OCI-LY1 (cell line): Measurements from ENCODE around the gene ACACA.

Experiments used
- H2AFZ ChIP-seq: fragments of 200-600 bp; sonication (generic), shearing (Covaris generic); 2 replicates; pipeline ENCODE4 v1.6.0; 2014; ENCODE audit warnings: antibody characterized with exemption, mild to moderate bottlenecking, low read length
- H3F3A ChIP-seq: fragments of 200-600 bp; sonication (generic), shearing (Covaris generic); 2 replicates; pipeline ENCODE4 v1.6.0; 2014; ENCODE audit warnings: mild to moderate bottlenecking, antibody characterized with exemption, low read length, moderate library complexity; ENCODE audit not compliant: insufficient read depth
- H3K27ac ChIP-seq: fragments of 200-600 bp; sonication (generic); 2 replicates; pipeline ENCODE4 v1.5.1; 2014; ENCODE audit warnings: low read length, mixed run types, mild to moderate bottlenecking, low read depth; ENCODE audit not compliant: poor library complexity, severe bottlenecking
- H3K27me3 ChIP-seq: fragments of 200-600 bp; sonication (generic); 2 replicates; pipeline ENCODE4 v1.6.0; 2014; ENCODE audit warnings: antibody characterized with exemption, mild to moderate bottlenecking, low read length, moderate library complexity; ENCODE audit not compliant: insufficient read depth
- H3K36me3 ChIP-seq: fragments of 200-600 bp; sonication (generic); 2 replicates; pipeline ENCODE4 v1.6.1; 2014; ENCODE audit warnings: mild to moderate bottlenecking, antibody characterized with exemption, low read length, moderate library complexity, mixed read lengths; ENCODE audit not compliant: insufficient read depth
- H3K4me1 ChIP-seq: fragments of 200-600 bp; sonication (generic); 2 replicates; pipeline ENCODE4 v1.5.1; 2014; ENCODE audit warnings: mild to moderate bottlenecking, low read length, moderate library complexity; ENCODE audit not compliant: insufficient read depth, severe bottlenecking
- H3K4me2 ChIP-seq: fragments of 200-600 bp; sonication (generic), shearing (Covaris generic); 2 replicates; pipeline ENCODE4 v1.6.1; 2014; ENCODE audit warnings: low read length
- H3K4me3 ChIP-seq: fragments of 200-600 bp; sonication (generic); 2 replicates; pipeline ENCODE4 v1.5.1; 2014; ENCODE audit warnings: low read length, low read depth, mild to moderate bottlenecking, mixed read lengths; ENCODE audit not compliant: poor library complexity, severe bottlenecking
- H3K79me2 ChIP-seq: fragments of 200-600 bp; shearing (Covaris generic); 2 replicates; pipeline ENCODE4 v1.6.1; 2016; ENCODE audit warnings: mixed run types, low read length, mixed read lengths; ENCODE audit not compliant: insufficient read depth
- H3K9ac ChIP-seq: fragments of 200-600 bp; sonication (generic), shearing (Covaris generic); 2 replicates; pipeline ENCODE4 v1.6.1; 2014; ENCODE audit warnings: mild to moderate bottlenecking, low read length, mixed read lengths
- H3K9me2 ChIP-seq: fragments of 200-600 bp; sonication (generic), shearing (Covaris generic); 2 replicates; pipeline ENCODE4 v1.6.1; 2014; ENCODE audit warnings: low read depth, mild to moderate bottlenecking, low read length, mixed read lengths
- H3K9me3 ChIP-seq: fragments of 200-600 bp; shearing (Covaris generic); 2 replicates; pipeline ENCODE4 v1.6.1; 2014; ENCODE audit warnings: low read length, mixed read lengths
- H4K20me1 ChIP-seq: fragments of 200-600 bp; sonication (generic), shearing (Covaris generic); 2 replicates; pipeline ENCODE4 v1.6.0; 2016; ENCODE audit warnings: mild to moderate bottlenecking, low read length; ENCODE audit not compliant: insufficient read depth
- CTCF ChIP-seq: fragments of 200-600 bp; sonication (generic), shearing (Covaris generic); IDR thresholded peaks from 2 replicates; pipeline ENCODE4 v1.5.1; 2017; ENCODE audit warnings: mild to moderate bottlenecking, antibody characterized with exemption, low read length, moderate library complexity, mixed read lengths
- EZH2 ChIP-seq: fragments of 200-600 bp; sonication (generic), shearing (Covaris generic); IDR thresholded peaks from 2 replicates; pipeline ENCODE4 v1.8.0; 2017; ENCODE audit warnings: borderline replicate concordance, mixed run types, mild to moderate bottlenecking, antibody characterized with exemption, low read length, moderate library complexity, mixed read lengths

Gene ACACA

GRCh38 chr17:37190493-37190892, 216.1 kb downstream of the ACACA start:
- H3F3A ChIP-seq = no peaks in the 10 kb centered on the region
- H3K9me3 ChIP-seq = no peaks in the 10 kb centered on the region
- H3K27me3 ChIP-seq = no peaks in the 10 kb centered on the region
- H3K79me2 ChIP-seq = no peaks in the 10 kb centered on the region
- H4K20me1 ChIP-seq = no peaks in the 10 kb centered on the region
- TF ChIP-seq CTCF (peak; percentile 21; the same call in 1 of the 2 replicates), EZH2 (no peak)
- H3K36me3 ChIP-seq = peaks cover 86% of the 10 kb centered on the region
- no peaks in the 10 kb centered on the region for H3K9me2 ChIP-seq
- no peak overlapping the region for H3K4me3 ChIP-seq
- no peak overlapping the region for H3K9ac ChIP-seq
- no peak overlapping the region for H3K27ac ChIP-seq
- no peak overlapping the region for H2AFZ ChIP-seq
- H3K4me2 ChIP-seq = no peak overlapping the region
- H3K4me1 ChIP-seq = no peaks in the 10 kb centered on the region

GRCh38 chr17:37188157-37188556, 218.5 kb downstream of the ACACA start:
- no peak overlapping the region for H2AFZ ChIP-seq
- H4K20me1 ChIP-seq = no peaks in the 10 kb centered on the region
- H3K9me2 ChIP-seq = no peaks in the 10 kb centered on the region
- H3K4me3 ChIP-seq = no peak overlapping the region
- H3F3A ChIP-seq = no peaks in the 10 kb centered on the region
- no peaks in the 10 kb centered on the region for H3K79me2 ChIP-seq
- no peaks in the 10 kb centered on the region for H3K4me1 ChIP-seq
- H3K27ac ChIP-seq = no peak overlapping the region
- H3K4me2 ChIP-seq = no peak overlapping the region
- H3K9me3 ChIP-seq = no peaks in the 10 kb centered on the region
- no peaks in the 10 kb centered on the region for H3K27me3 ChIP-seq
- TF ChIP-seq EZH2 = no peak
- TF ChIP-seq CTCF = no peak
- peaks cover 83% of the 10 kb centered on the region for H3K36me3 ChIP-seq
- H3K9ac ChIP-seq = no peak overlapping the region

GRCh38 chr17:37187262-37187661, 219.4 kb downstream of the ACACA start:
- no peak overlapping the region for H3K9ac ChIP-seq
- H4K20me1 ChIP-seq = no peaks in the 10 kb centered on the region
- no peak overlapping the region for H2AFZ ChIP-seq
- H3K27me3 ChIP-seq = no peaks in the 10 kb centered on the region
- no peak overlapping the region for H3K4me2 ChIP-seq
- H3K27ac ChIP-seq = no peak overlapping the region
- no peaks in the 10 kb centered on the region for H3K79me2 ChIP-seq
- peaks cover 85% of the 10 kb centered on the region for H3K36me3 ChIP-seq
- H3K9me3 ChIP-seq = no peaks in the 10 kb centered on the region
- H3F3A ChIP-seq = no peaks in the 10 kb centered on the region
- no peak for TF ChIP-seq CTCF
- no peak for TF ChIP-seq EZH2
- no peaks in the 10 kb centered on the region for H3K9me2 ChIP-seq
- H3K4me1 ChIP-seq = no peaks in the 10 kb centered on the region
- no peak overlapping the region for H3K4me3 ChIP-seq
